ENCODE data around the gene FNBP1. TPM values are rescaled to one million over a fixed set of nuclear protein-coding genes. Genes with fewer than 3 reads are reported as not detected.
"Not testable (repeated sequence)": the region's sequence is repeated elsewhere in the genome, so short reads cannot be mapped to it uniquely, and the experiment has no call there.

Gene FNBP1
- total RNA-seq, 1 donor from 2014 or later = 66.4 TPM

- DNase-seq (ENCODE audit: low spot score) = not testable (repeated sequence)
Observed at GRCh38 chr9:129890718-129891299, 152.2 kb downstream of the FNBP1 start.

- DNase-seq (ENCODE audit: low spot score) = no peak
Observed at GRCh38 chr9:129889941-129890717, 152.9 kb downstream of the FNBP1 start.

GRCh38 chr9:129889122-129889940 is 153.7 kb downstream of the FNBP1 start:
- no peak for DNase-seq (ENCODE audit: low spot score)

GRCh38 chr9:129888293-129889121 is 154.5 kb downstream of the FNBP1 start:
- DNase-seq (ENCODE audit: low spot score) = peak; percentile 64

- no peak for DNase-seq (ENCODE audit: low spot score)
Observed at GRCh38 chr9:129887334-129888292, 155.4 kb downstream of the FNBP1 start.

GRCh38 chr9:129886226-129887174 is 156.5 kb downstream of the FNBP1 start:
- no peak for DNase-seq (ENCODE audit: low spot score)

- peak; percentile 91 for DNase-seq (ENCODE audit: low spot score)
Observed at GRCh38 chr9:129885670-129886106, 157.3 kb downstream of the FNBP1 start.

GRCh38 chr9:129885018-129885669 is 157.8 kb downstream of the FNBP1 start:
- DNase-seq (ENCODE audit: low spot score) = peak; percentile 47

GRCh38 chr9:129884220-129885017 is 158.6 kb downstream of the FNBP1 start:
- DNase-seq (ENCODE audit: low spot score) = peak; percentile 90

- no peak for DNase-seq (ENCODE audit: low spot score)
Observed at GRCh38 chr9:129881547-129882324, 161.3 kb downstream of the FNBP1 start.

- no peak for DNase-seq (ENCODE audit: low spot score)
Observed at GRCh38 chr9:129880654-129881546, 162.1 kb downstream of the FNBP1 start.

GRCh38 chr9:129879991-129880653 is 162.9 kb downstream of the FNBP1 start:
- no peak for DNase-seq (ENCODE audit: low spot score)

- no peak for DNase-seq (ENCODE audit: low spot score)
Observed at GRCh38 chr9:129879103-129879699, 163.8 kb downstream of the FNBP1 start.

- DNase-seq (ENCODE audit: low spot score) = no peak
Observed at GRCh38 chr9:129878291-129878690, 164.7 kb downstream of the FNBP1 start.

GRCh38 chr9:129876815-129877214 is 166.2 kb downstream of the FNBP1 start:
- no peak for DNase-seq (ENCODE audit: low spot score)
